Measurements from ENCODE around the gene SLC38A7. TPM values are rescaled to one million over a fixed set of nuclear protein-coding genes. Genes with fewer than 3 reads are reported as not detected.
"Not testable (repeated sequence)": the region's sequence is repeated elsewhere in the genome, so short reads cannot be mapped to it uniquely, and the experiment has no call there.

SLC38A7 gene
- total RNA-seq, 1 donor: 6.7 TPM

DNA sequence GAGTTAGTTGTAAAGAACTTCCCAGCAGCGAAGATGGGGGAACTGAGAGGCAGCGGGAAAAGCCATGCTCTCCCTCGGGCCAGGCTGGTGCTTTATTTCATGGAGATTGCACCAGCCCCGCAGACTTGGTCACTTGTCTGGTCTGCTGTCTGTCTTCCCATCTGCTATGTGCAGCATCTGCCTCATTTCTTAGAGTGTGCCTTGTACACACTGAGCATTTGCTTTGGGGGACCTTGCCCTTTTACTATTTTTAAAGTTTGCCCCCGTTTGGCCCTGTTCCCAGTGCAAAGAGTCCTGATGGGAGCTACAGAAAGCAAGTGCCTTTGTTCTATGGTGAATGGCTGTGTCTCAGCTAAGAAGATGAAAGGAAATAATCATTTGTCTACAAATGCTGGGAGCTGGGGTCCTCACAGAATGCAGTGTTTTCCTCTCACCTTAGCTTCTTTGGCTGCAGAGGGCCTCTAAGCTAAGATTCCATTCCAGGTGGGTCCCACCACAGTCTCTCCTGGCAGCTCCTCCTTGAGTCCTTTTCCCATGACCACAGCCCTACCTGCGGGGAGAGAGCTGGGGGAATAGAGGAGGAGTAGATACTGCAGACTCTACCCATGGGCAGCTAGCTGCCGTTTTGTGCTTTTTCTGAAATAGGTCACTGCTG, 29.9 kb downstream of the SLC38A7 start:
- Histone ChIP-seq H3K9me3 (ENCODE audit: low read depth, low read length) (no peaks in the 10 kb centered on the region), H3K4me1 (ENCODE audit: insufficient read depth, low read length) (no peaks in the 10 kb centered on the region), H3K27me3 (ENCODE audit: insufficient read depth, low read length) (no peaks in the 10 kb centered on the region), H3K4me3 (ENCODE audit: low read length) (no peak overlapping the region)

DNA sequence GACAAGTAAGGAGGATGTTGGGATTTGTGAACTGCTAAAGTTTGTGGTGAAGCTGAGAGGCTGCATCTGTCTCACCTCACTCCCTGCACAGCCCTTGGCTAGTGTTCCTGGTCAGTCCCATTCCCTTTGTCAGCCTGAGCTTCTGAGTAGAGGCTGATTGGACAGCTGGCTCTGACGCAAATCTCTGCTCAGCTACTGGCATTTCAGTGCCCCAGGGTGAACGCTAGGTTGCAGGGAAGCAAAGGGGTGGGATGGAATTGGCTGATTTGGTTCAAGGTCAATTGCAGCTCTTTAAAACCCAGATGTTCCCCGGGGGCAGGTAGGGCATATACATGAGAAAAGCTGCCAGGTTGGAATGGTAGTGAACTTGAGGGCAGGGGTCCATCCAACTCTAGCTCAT, 31.8 kb downstream of the SLC38A7 start:
- Histone ChIP-seq H3K4me1 (ENCODE audit: insufficient read depth, low read length) (no peaks in the 10 kb centered on the region), H3K27me3 (ENCODE audit: insufficient read depth, low read length) (no peaks in the 10 kb centered on the region), H3K4me3 (ENCODE audit: low read length) (no peak overlapping the region), H3K9me3 (ENCODE audit: low read depth, low read length) (no peaks in the 10 kb centered on the region)

DNA sequence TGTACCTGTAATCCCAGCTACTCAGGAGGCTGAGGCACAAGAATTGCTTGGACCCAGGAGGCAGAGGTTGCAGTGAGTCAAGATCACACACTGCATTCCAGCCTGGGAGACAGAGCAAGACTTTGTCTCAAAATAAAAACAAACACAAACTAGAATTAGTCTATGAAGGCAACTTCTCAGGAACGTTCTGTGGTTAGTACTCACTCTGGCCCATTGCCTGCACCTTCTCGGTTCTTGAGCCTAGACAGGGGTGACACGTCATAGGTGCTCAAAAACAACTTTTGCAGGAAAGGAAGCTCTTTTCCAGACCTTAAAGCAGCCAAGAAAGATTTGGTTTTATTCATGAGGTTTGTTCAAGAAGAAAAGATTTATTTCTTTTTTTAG, 32.6 kb downstream of the SLC38A7 start:
- H3K4me1 ChIP-seq (ENCODE audit: insufficient read depth, low read length): no peaks in the 10 kb centered on the region
- H3K27me3 ChIP-seq (ENCODE audit: insufficient read depth, low read length): no peaks in the 10 kb centered on the region
- no peak overlapping the region for H3K4me3 ChIP-seq (ENCODE audit: low read length)
- H3K9me3 ChIP-seq (ENCODE audit: low read depth, low read length): no peaks in the 10 kb centered on the region

DNA sequence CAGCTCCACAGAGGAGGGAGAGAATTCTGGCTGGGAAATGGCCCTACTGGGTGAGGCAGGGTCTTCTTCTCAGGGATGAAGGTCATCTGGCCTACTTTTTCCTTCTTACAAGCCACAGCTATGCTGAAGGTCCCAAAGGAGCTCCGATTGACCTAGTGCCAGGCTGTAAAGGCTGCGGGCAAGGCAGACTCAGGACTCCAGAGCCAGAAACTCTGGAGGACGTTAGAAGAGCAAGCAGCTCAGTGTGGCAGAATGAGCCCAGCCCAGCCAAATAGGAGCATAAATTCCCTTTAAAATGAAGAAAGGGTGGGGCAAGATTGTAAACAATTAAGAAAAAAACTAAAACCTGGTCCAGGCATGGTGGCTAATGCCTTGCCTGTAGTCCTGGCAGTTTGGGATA, 34.9 kb downstream of the SLC38A7 start:
- Histone ChIP-seq H3K4me1 (ENCODE audit: insufficient read depth, low read length) (no peaks in the 10 kb centered on the region), H3K4me3 (ENCODE audit: low read length) (no peak overlapping the region), H3K9me3 (ENCODE audit: low read depth, low read length) (no peaks in the 10 kb centered on the region), H3K27me3 (ENCODE audit: insufficient read depth, low read length) (no peaks in the 10 kb centered on the region)

DNA sequence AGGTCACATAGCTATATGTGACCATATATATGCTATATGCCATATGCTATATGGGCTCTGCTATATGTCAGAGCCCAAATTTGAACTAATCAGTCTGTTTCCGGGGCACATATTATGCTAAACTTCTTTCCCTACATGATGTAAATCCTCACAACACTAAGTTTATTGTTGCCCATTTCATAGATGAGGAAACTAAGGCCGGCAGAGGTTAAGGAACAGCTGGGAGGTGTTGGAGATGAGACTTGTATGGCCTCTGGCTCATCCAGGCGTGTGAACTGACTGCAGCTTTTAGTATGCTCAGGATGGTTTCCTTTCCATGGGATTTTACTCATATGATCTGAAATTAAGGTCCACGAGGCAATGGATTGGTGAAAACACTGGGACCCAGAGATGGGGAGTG, 37.5 kb downstream of the SLC38A7 start:
- no peaks in the 10 kb centered on the region for H3K9me3 ChIP-seq (ENCODE audit: low read depth, low read length)
- H3K27me3 ChIP-seq (ENCODE audit: insufficient read depth, low read length): no peaks in the 10 kb centered on the region
- no peak overlapping the region for H3K4me3 ChIP-seq (ENCODE audit: low read length)
- no peaks in the 10 kb centered on the region for H3K4me1 ChIP-seq (ENCODE audit: insufficient read depth, low read length)

DNA sequence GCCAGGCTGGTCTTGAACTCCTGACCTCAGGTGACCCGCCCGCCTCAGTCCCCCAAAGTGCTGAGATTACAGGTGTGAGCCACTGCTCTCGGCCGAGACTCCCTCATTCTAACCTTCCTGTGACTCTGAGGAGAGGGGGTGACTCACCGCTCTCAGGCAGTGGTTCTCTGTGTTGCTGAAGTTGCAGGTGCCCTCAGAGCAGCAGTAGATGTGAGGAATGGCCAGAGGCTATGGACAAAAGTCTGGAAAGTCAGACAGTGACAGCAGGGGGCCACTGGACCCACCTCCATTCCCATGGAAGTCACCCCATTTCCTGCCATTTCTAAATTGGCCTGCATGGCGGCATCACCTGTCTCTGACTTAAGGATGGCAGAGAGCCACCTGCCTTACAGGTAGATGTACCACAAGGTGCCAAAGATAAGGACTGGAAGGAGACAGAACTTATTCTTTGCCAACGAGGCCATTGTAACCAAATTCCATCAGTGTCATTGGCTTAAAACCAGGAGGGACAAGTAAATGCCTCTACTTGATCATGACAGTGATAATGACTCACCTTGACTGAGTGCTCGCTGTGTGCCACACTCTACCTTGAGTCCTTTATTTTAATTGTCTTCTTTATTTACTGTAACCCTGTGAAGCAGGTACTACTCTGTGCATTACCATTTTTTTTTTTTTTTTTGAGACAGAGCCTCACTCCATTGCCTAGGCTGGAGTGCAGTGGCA, 39.6 kb downstream of the SLC38A7 start:
- no peaks in the 10 kb centered on the region for H3K9me3 ChIP-seq (ENCODE audit: low read depth, low read length)
- no peaks in the 10 kb centered on the region for H3K4me1 ChIP-seq (ENCODE audit: insufficient read depth, low read length)
- H3K4me3 ChIP-seq (ENCODE audit: low read length): no peak overlapping the region
- no peaks in the 10 kb centered on the region for H3K27me3 ChIP-seq (ENCODE audit: insufficient read depth, low read length)

DNA sequence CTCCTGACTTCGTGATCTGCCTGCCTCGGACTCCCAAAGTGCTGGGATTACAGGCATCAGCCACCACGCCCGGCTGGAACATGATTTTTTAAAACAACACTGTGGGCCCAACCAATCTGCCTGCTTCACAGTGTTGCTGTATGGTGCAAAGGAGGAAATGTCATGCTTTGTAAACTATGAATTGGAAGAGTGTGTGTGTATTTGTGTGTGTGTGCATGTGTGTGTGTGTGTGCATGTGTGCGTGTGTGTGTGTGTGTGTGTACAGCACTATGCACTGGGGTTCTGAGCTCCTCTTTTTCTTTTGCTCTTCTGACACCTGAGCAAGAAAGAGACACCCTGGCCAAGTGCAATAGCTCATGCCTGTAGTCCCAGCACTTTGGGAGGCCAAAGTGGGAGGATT, 40.5 kb downstream of the SLC38A7 start:
- H3K27me3 ChIP-seq (ENCODE audit: insufficient read depth, low read length): no peaks in the 10 kb centered on the region
- no peaks in the 10 kb centered on the region for H3K9me3 ChIP-seq (ENCODE audit: low read depth, low read length)
- no peak overlapping the region for H3K4me3 ChIP-seq (ENCODE audit: low read length)
- H3K4me1 ChIP-seq (ENCODE audit: insufficient read depth, low read length): no peaks in the 10 kb centered on the region

DNA sequence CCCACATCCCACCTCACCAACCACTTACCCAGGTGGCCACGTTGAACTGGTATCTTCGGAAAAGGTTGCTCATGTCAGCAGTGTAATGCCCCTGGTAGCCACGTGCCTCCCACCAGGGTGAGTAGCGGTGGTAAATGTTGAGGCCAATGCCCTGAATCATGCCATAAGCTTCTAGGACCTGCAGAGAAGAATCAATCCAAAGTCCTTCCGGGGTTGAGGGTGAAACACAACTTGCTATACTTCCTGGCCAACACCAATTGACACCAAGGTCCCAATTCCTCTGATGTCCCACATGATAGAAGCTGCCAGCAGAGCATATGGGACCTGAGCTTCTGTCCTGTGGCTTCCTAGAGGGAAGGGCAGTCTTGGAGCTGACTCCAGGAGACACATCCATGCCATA, 43.6 kb downstream of the SLC38A7 start:
- H3K27me3 ChIP-seq (ENCODE audit: insufficient read depth, low read length): no peaks in the 10 kb centered on the region

DNA sequence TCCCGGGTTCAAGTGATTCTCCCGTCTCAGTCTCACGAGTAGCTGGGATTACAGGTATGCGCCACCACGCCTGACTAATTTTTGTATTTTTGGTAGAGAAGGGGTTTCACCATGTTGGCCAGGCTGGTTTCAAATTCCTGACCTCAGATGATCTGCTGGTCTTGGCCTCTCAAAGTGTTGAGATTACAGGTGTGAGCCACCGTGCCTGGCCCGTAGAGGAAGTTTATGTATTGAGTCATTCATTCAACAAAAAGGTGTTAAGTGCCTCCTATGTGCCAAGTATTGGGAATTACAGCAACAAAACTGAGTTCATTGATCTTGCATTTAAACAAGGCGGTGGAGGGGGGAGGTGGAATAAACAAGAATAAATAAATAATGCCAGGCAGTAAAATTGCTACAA, 44.7 kb downstream of the SLC38A7 start:
- H3K27me3 ChIP-seq (ENCODE audit: insufficient read depth, low read length): no peaks in the 10 kb centered on the region

More for the DNA sequence above, 43.6 kb downstream of the SLC38A7 start:
- Histone ChIP-seq H3K4me1 (ENCODE audit: insufficient read depth, low read length) (no peaks in the 10 kb centered on the region), H3K4me3 (ENCODE audit: low read length) (no peak overlapping the region), H3K9me3 (ENCODE audit: low read depth, low read length) (no peaks in the 10 kb centered on the region)

DNA sequence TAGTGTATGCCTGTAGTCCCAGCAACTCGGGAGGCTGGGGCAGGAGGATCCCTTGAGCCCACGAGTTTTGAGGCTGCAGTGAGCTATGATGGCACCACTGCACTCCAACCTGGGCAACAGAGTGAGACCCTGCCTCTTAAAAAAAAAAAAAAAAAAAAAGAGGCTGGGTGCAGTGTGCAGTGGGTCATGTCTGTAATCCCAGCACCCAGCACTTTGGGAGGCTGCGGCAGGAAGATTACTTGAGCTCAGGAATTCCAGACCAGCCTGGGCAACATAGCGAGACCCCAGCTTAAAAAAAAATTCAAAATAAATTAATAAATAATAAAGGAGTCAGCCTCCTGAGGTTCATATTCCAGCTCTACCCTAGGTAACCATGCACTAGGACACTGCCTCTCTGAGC, 45.3 kb downstream of the SLC38A7 start:
- no peaks in the 10 kb centered on the region for H3K27me3 ChIP-seq (ENCODE audit: insufficient read depth, low read length)
- H3K4me3 ChIP-seq (ENCODE audit: low read length): no peak overlapping the region
- H3K9me3 ChIP-seq (ENCODE audit: low read depth, low read length): no peaks in the 10 kb centered on the region
- H3K4me1 ChIP-seq (ENCODE audit: insufficient read depth, low read length): no peaks in the 10 kb centered on the region

More for the DNA sequence above, 44.7 kb downstream of the SLC38A7 start:
- Histone ChIP-seq H3K4me1 (ENCODE audit: insufficient read depth, low read length) (no peaks in the 10 kb centered on the region), H3K9me3 (ENCODE audit: low read depth, low read length) (no peaks in the 10 kb centered on the region), H3K4me3 (ENCODE audit: low read length) (no peak overlapping the region)

DNA sequence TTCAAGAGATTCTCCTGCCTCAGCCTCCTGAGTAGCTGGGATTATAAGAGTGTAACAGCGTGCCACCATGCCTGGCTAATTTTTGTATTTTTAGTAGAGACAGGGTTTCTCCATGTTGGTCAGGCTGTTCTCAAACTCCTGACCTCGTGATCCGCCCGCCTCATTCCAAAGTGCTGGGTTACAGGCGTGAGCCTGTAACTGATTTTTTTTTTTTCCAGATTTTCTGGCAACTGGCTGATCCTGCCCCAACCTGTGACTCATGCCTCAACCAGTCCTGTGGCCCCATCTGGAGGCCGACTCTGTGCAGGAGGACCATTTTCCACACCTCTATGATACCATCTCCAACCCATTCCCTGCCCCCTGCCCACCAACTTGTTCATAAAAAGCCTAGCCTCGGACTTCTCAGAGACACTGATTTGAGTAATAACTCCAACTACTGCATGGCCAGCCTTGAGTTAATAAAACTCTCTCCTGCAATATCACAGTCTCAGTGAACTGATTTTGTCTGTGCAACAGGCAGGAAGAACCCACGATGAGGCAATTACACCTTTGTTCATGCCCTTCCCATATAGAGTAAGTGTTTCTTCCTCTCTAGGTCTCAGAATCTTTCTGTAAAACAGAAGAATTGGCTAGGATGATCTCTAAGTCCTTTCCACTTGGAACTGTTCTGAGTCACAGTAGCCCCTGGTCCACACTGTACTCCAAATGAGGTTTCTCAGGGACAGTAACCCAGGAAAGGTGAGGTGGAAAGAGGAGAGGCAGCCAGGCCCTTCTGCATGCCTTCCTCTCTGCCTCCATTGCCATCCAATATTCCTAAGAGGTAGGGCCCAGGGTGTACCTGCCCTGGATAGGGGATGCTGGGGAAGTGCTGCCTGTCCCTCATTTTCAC, 46.2 kb downstream of the SLC38A7 start:
- Histone ChIP-seq H3K9me3 (ENCODE audit: low read depth, low read length) (no peaks in the 10 kb centered on the region), H3K27me3 (ENCODE audit: insufficient read depth, low read length) (no peaks in the 10 kb centered on the region), H3K4me1 (ENCODE audit: insufficient read depth, low read length) (no peaks in the 10 kb centered on the region), H3K4me3 (ENCODE audit: low read length) (no peak overlapping the region)

DNA sequence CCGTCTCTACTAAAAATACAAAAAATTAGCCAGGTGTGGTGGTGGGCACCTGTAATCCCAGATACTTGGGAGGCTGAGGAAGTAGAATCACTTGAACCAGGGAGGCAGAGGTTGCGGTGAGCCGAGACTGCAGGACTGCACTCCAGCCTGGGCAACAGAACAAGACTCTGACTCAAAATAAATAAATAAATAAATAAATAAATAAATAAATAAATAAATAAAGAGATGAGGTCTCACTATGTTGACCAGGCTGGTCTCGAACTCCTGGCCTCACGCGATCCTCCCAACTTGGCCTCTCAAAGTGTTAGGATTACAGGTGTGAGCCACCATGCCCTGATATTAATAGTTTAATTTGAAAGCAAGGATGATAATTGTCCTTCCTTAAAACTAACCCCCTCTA, 47.5 kb downstream of the SLC38A7 start:
- not testable (repeated sequence) for H3K9me3 ChIP-seq (ENCODE audit: low read depth, low read length); H3K4me3 ChIP-seq (ENCODE audit: low read length); H3K27me3 ChIP-seq (ENCODE audit: insufficient read depth, low read length); H3K4me1 ChIP-seq (ENCODE audit: insufficient read depth, low read length)

DNA sequence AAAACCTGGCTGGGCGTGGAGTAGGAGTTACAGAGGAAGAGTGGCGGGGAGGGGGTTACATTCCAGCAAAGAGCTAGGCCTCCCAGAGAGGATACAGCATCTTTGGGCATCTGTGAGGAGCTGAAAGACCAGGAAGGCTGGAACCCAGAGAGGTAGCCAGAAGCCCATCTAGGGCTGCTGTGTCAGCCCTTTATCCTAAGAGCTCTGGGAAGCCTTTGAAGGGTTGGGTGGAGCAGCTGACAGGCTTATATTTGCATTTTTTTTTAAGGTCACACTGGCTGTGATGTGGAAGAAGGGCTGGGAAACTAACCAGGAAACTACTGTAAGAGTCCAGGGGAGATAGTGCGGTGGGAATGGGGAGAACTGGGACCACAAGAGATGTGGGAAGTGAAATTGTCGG, 48.1 kb downstream of the SLC38A7 start:
- H3K9me3 ChIP-seq (ENCODE audit: low read depth, low read length): no peaks in the 10 kb centered on the region
- no peaks in the 10 kb centered on the region for H3K27me3 ChIP-seq (ENCODE audit: insufficient read depth, low read length)
- no peaks in the 10 kb centered on the region for H3K4me1 ChIP-seq (ENCODE audit: insufficient read depth, low read length)
- no peak overlapping the region for H3K4me3 ChIP-seq (ENCODE audit: low read length)

DNA sequence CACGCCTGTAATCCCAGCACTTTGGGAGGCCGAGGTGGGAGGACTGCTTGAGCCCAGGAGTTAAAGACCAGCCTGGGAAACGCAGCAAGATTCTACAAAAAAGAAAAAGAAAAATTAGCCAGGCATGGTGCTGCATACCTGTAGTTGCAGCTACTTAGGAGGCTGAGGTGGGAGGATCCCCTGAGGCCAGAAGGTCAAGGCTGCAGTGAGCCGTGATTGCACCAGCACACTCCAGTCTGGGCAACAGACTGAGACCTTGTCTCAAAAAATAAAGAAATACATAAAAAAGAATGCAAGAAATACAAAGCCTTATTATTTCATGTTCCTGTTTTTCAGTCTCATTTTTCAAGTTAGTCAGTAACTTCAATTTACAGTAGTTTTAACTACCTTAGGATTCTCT, 49.1 kb downstream of the SLC38A7 start:
- H3K27me3 ChIP-seq (ENCODE audit: insufficient read depth, low read length): no peaks in the 10 kb centered on the region
- no peaks in the 10 kb centered on the region for H3K9me3 ChIP-seq (ENCODE audit: low read depth, low read length)
- H3K4me1 ChIP-seq (ENCODE audit: insufficient read depth, low read length): peaks cover 4% of the 10 kb centered on the region
- no peak overlapping the region for H3K4me3 ChIP-seq (ENCODE audit: low read length)

DNA sequence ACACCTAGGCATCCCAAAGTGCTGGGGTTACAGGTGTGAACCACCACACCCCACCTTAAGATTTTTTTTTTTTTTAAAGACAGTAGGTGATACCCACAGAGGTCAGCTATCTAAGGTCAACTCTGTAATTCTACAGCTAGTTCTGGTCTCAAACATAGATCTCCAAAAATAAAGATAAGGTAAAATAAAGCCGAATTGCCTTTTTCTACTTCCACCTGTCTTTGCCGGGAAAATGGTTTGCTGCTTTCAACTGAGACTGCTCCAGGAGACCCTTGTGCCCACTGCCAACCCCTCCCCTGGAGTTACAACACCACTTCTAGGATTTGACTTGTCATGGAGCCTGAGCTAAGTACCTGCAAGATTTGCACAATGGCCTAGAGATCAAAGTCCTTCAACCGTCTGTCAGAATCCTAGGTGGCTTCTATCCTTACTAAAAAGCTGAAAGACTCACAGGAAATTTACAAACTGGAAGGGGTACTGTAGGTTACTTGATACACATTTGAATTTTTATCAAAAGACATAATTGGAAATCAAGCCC, 50.2 kb downstream of the SLC38A7 start:
- no peaks in the 10 kb centered on the region for H3K9me3 ChIP-seq (ENCODE audit: low read depth, low read length)
- no peaks in the 10 kb centered on the region for H3K27me3 ChIP-seq (ENCODE audit: insufficient read depth, low read length)
- no peak overlapping the region for H3K4me3 ChIP-seq (ENCODE audit: low read length)
- peaks cover 4% of the 10 kb centered on the region for H3K4me1 ChIP-seq (ENCODE audit: insufficient read depth, low read length)
